ENCODE data around the gene GATAD2A.

Gene GATAD2A

DNA sequence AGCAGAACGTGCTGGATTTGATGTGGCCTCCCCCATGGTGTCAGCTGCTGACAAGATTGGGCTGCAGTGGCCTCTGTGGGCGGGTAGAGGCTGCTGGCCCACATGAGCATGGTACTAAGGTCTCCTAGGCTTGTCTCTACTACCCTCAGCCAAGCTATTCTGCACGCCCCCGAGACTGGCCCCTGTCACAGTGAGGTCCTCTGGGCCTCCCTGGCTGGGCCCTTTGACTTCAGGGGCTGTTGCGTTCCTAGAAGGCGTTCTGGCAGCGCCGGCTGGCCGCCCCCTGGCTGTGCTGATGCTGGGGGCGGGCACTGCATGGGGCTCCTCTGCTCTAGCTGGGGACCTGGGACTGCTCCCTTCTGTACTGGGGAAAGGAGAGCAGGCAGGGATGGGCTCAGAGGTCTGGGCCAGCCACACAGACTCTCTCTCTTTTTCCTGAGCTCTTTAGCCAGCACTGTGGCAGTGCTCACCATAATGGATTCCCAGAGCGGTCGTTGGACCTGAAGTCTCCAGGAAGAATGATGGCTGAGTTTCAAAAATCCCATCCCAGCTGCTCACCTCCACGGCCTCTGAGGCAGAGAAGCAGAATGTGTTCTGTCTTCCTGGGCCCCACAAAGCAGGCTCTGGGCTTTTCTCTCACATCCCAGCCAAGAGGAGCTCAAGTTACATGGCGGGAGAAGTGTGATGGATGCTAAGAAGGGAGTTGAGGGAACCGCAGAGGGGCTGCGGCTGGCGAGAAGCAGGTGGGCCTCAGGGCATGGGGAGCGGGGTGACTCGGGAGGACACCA is 77.5 kb downstream of the GATAD2A start:
- peaks cover 29% of the 10 kb centered on the region for H3K4me1 ChIP-seq (ENCODE audit: insufficient read depth, insufficient read length)
- H3K27me3 ChIP-seq (ENCODE audit: insufficient read depth, insufficient read length) = no peaks in the 10 kb centered on the region
- H3K9ac ChIP-seq (ENCODE audit: insufficient read length, low read depth) = peak overlapping the region; percentile 24
- no peak overlapping the region for H3K4me3 ChIP-seq (ENCODE audit: insufficient read length, low read depth)
- no peaks in the 10 kb centered on the region for H3K9me3 ChIP-seq (ENCODE audit: insufficient read depth, low read length)
- TF ChIP-seq SUZ12 (IDR thresholded peaks at IDR 0.05; ENCODE audit: extremely low read depth, insufficient read depth, insufficient read length) = no peak
- no peak for TF ChIP-seq YY1 (IDR thresholded peaks at IDR 0.05; ENCODE audit: insufficient read depth, insufficient read length)
- no peak for TF ChIP-seq ZNF274 (IDR thresholded peaks at IDR 0.05; ENCODE audit: low read depth, low read length)
- DNase-seq (ENCODE audit: low read depth, low spot score) = no peak
- H3K36me3 ChIP-seq (ENCODE audit: insufficient read depth, insufficient read length, low read length) = peaks cover 67% of the 10 kb centered on the region

DNA sequence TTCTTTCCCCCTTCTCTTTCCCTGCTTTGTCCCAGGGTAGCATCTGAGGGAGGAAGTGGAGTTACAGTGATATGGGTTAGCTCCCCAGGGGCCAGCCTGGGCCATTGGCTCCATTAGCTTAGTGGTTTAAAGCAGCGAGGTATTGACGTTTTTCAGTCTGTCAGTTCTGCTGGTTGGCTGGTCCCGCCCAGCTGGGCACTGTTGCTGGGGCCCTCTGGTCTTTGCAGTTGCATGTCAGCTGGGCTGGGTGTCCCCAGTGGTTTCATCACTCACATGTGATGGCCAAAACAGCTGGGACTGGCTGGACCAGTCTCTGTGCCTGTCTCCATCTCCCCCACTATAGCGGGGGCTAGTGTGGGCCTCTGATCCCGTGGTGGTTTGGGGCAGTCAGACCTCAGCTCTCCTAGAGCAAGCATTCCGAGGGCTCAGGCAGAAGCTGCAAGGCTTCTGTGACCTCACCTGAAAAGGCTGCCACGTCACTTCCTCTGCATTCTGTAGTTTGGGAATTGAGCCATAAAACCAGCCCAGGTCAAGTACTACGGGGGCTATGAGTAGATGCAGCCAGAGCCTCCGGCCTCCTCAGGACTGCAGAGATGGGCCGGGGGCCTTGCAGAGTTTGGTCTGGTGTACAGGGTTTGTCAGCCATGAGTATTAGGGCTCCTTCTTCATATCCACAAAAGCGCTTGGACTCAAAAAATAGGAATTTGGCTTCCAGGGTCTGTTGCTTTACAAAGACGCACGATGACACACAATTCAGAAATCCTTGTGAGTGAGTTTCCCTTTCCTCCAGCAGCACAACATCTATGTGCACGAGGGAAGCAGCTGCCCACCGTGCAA is 79.9 kb downstream of the GATAD2A start:
- DNase-seq (ENCODE audit: low read depth, low spot score) = no peak
- no peak overlapping the region for H3K4me3 ChIP-seq (ENCODE audit: insufficient read length, low read depth)
- H3K9ac ChIP-seq (ENCODE audit: insufficient read length, low read depth) = no peak overlapping the region
- H3K27me3 ChIP-seq (ENCODE audit: insufficient read depth, insufficient read length) = no peaks in the 10 kb centered on the region
- H3K9me3 ChIP-seq (ENCODE audit: insufficient read depth, low read length) = no peaks in the 10 kb centered on the region
- H3K36me3 ChIP-seq (ENCODE audit: insufficient read depth, insufficient read length, low read length) = peaks cover 52% of the 10 kb centered on the region
- peaks cover 47% of the 10 kb centered on the region for H3K4me1 ChIP-seq (ENCODE audit: insufficient read depth, insufficient read length)
- TF ChIP-seq ZNF274 (IDR thresholded peaks at IDR 0.05; ENCODE audit: low read depth, low read length) (no peak), SUZ12 (IDR thresholded peaks at IDR 0.05; ENCODE audit: extremely low read depth, insufficient read depth, insufficient read length) (no peak), YY1 (IDR thresholded peaks at IDR 0.05; ENCODE audit: insufficient read depth, insufficient read length) (no peak)

DNA sequence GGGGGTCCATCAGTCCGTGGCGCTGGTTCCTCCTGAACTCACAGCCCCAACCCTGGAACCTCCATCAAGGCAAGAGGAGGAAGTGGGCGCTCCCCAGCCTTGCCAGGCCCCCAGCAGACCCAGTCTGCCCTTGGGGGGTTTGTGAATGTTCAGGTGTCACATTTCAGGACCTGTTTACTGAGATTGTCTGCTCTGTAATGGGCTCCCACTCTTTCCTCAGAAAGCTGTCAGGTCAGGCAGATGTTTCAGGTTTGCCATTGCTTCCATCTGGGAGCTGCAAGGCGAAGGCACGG is 80.5 kb downstream of the GATAD2A start:
- Histone ChIP-seq H3K9me3 (ENCODE audit: insufficient read depth, low read length) (no peaks in the 10 kb centered on the region), H3K9ac (ENCODE audit: insufficient read length, low read depth) (no peak overlapping the region), H3K27me3 (ENCODE audit: insufficient read depth, insufficient read length) (no peaks in the 10 kb centered on the region), H3K4me1 (ENCODE audit: insufficient read depth, insufficient read length) (peaks cover 47% of the 10 kb centered on the region), H3K36me3 (ENCODE audit: insufficient read depth, insufficient read length, low read length) (peaks cover 50% of the 10 kb centered on the region), H3K4me3 (ENCODE audit: insufficient read length, low read depth) (no peak overlapping the region)
- no peak for DNase-seq (ENCODE audit: low read depth, low spot score)
- TF ChIP-seq YY1 (IDR thresholded peaks at IDR 0.05; ENCODE audit: insufficient read depth, insufficient read length) (no peak), SUZ12 (IDR thresholded peaks at IDR 0.05; ENCODE audit: extremely low read depth, insufficient read depth, insufficient read length) (no peak), ZNF274 (IDR thresholded peaks at IDR 0.05; ENCODE audit: low read depth, low read length) (no peak)

DNA sequence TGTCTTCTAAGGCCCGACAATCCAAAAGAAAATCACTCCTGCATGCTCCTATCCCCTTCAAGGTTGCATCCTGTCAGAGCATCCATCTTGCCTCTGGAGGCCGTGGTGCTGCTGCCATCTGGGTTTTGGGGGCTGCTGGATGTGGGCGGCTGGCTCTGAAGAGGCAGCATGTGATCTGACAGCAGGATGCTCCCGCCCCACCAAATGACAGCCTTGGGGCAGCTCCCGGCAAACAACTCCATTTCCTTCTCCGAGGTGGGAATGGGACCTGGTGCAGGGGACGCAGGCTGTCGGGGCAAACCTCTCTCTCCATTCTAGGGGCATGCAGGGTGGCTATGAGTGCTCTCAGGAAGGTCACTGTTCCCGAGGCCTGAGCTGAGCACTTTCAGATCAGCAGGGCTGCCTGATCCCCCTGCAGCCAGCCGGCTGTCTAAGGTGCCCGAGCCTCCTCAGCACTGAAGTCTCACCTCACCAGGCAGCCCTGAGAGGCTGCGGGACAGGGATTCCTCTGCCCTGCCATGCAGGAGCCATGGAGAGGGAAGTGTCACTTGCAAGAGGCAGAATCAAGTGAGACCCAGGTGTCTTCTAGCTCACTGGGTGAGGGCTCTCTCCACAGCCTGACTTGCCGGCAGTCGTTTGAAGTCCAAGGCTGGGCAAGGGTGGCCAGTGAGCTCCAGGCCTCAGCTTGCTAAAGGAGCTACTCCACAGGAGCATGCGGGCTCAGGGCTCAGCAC is 81.0 kb downstream of the GATAD2A start:
- Histone ChIP-seq H3K36me3 (ENCODE audit: insufficient read depth, insufficient read length, low read length) (peaks cover 52% of the 10 kb centered on the region), H3K9me3 (ENCODE audit: insufficient read depth, low read length) (no peaks in the 10 kb centered on the region), H3K9ac (ENCODE audit: insufficient read length, low read depth) (no peak overlapping the region), H3K27me3 (ENCODE audit: insufficient read depth, insufficient read length) (no peaks in the 10 kb centered on the region), H3K4me1 (ENCODE audit: insufficient read depth, insufficient read length) (peaks cover 47% of the 10 kb centered on the region), H3K4me3 (ENCODE audit: insufficient read length, low read depth) (no peak overlapping the region)
- DNase-seq (ENCODE audit: low read depth, low spot score) = no peak
- TF ChIP-seq SUZ12 (IDR thresholded peaks at IDR 0.05; ENCODE audit: extremely low read depth, insufficient read depth, insufficient read length) (no peak), YY1 (IDR thresholded peaks at IDR 0.05; ENCODE audit: insufficient read depth, insufficient read length) (no peak), ZNF274 (IDR thresholded peaks at IDR 0.05; ENCODE audit: low read depth, low read length) (no peak)

DNA sequence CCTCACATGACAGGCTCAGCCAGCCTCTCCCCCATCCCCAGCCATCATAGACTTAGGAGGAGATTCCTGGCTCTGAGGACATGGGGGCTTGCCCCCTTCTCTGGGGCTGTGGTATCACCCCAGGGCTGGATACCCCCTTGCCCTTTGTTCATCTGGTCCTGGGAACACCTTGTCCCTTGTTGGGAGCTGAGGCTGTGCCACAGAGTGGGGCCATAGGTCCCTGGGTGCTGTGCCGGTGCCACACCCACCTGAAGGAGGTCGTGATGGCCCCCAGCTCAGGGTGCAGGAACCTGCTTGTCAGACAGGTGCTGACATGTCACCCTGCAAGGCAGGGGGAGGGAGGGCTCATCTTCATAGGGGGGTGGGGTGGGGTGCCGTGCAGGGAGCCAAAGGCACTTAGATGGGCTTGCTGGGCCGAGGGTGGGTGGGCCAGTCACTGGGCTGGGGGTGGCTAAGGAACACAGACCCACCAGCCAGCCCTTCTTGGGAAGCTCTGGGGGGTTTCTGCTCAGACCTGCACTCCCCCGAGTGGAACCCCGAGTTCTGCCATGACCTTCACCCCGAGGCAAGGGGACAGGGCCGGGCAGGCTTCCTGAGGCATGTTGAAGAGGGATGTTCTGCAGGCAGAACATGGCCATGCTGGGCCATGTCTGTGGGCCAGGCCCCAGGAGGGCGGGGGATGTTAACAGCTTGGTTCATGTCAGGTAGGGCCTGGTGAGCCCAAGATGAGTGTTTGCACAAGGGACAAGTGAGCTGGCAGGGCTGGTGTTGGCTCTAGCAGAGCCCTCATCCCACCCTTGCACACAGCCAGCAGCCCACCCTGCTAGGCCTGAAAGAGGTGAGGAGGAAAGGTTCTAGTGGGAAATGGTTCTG is 81.8 kb downstream of the GATAD2A start:
- peaks cover 52% of the 10 kb centered on the region for H3K36me3 ChIP-seq (ENCODE audit: insufficient read depth, insufficient read length, low read length)
- H3K27me3 ChIP-seq (ENCODE audit: insufficient read depth, insufficient read length) = no peaks in the 10 kb centered on the region
- peaks cover 46% of the 10 kb centered on the region for H3K4me1 ChIP-seq (ENCODE audit: insufficient read depth, insufficient read length)
- no peak overlapping the region for H3K9ac ChIP-seq (ENCODE audit: insufficient read length, low read depth)
- DNase-seq (ENCODE audit: low read depth, low spot score) = no peak
- TF ChIP-seq YY1 (IDR thresholded peaks at IDR 0.05; ENCODE audit: insufficient read depth, insufficient read length) = no peak
- TF ChIP-seq ZNF274 (IDR thresholded peaks at IDR 0.05; ENCODE audit: low read depth, low read length) = no peak
- TF ChIP-seq SUZ12 (IDR thresholded peaks at IDR 0.05; ENCODE audit: extremely low read depth, insufficient read depth, insufficient read length) = no peak
- H3K9me3 ChIP-seq (ENCODE audit: insufficient read depth, low read length) = no peaks in the 10 kb centered on the region
- H3K4me3 ChIP-seq (ENCODE audit: insufficient read length, low read depth) = no peak overlapping the region

DNA sequence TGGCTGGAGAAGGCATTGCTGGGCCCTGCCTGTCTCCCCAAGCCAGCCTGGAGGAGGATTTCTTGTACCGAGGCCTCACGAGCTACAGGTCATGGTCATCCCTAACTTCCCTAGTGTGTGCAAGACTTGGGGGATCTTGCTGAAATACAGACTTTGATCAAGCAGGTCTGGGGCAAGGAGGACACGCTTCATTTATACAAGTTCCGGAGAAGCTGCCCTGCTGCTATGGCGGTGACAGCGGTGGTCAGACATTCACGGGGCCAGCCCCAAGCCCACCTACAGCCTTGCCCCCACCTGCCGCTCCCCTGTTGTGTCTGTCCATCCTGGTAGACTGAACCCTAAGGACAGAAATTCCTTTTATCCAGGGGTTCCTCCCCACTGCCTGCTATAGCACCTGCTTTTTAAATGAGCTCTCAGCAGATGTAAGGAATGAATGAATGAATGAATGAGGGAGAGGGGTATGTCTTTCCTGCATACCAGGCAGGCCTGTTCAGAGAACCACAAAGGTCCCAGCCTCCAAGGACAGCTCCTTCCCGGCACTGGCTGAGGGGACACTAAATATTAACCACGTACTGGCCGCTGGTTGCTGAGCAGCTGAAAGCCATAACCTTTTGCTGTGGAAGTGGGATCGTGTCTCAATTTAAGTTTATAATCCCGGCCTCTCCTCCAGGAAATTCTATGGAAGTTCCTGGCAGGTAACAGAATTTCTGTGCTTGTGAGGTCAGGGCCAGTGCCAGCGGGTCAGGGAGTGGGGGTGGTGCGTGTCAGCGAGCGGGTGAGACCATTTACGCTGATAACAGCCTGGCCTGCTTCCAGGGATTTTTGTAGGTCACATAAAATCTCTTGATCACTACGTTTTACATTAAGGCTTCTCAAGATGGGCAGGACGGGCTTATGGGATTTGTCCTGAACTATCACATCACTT is 82.7 kb downstream of the GATAD2A start:
- Histone ChIP-seq H3K4me3 (ENCODE audit: insufficient read length, low read depth) (no peak overlapping the region), H3K4me1 (ENCODE audit: insufficient read depth, insufficient read length) (peaks cover 40% of the 10 kb centered on the region), H3K9ac (ENCODE audit: insufficient read length, low read depth) (no peak overlapping the region), H3K36me3 (ENCODE audit: insufficient read depth, insufficient read length, low read length) (peaks cover 51% of the 10 kb centered on the region), H3K27me3 (ENCODE audit: insufficient read depth, insufficient read length) (no peaks in the 10 kb centered on the region), H3K9me3 (ENCODE audit: insufficient read depth, low read length) (no peaks in the 10 kb centered on the region)
- TF ChIP-seq YY1 (IDR thresholded peaks at IDR 0.05; ENCODE audit: insufficient read depth, insufficient read length) (no peak), ZNF274 (IDR thresholded peaks at IDR 0.05; ENCODE audit: low read depth, low read length) (no peak), SUZ12 (IDR thresholded peaks at IDR 0.05; ENCODE audit: extremely low read depth, insufficient read depth, insufficient read length) (no peak)
- DNase-seq (ENCODE audit: low read depth, low spot score) = no peak

Measured in NT2/D1 (cell line).